SK-N-SH (cell line): ENCODE measurements around the gene MFSD2B.

Source experiments
- EP300 ChIP-seq, 2 experiments: IDR thresholded peaks; 2 replicates each; pipeline versions ENCODE4 v1.4.0 to v1.6.1; 2012; ENCODE audit warnings: borderline replicate concordance in 1 of 2, low read depth in 1 of 2, low read length in 1 of 2
- FOXM1 ChIP-seq: IDR thresholded peaks from 2 replicates; pipeline ENCODE4 v1.4.0; 2012; ENCODE audit warnings: low read depth, mild to moderate bottlenecking
- GABPA ChIP-seq: IDR thresholded peaks from 2 replicates; pipeline ENCODE4 v1.4.0; 2012; ENCODE audit warnings: low read depth, mild to moderate bottlenecking
- JUND ChIP-seq: IDR thresholded peaks from 2 replicates; pipeline ENCODE4 v1.4.0; 2012
- NFIC ChIP-seq: IDR thresholded peaks from 2 replicates; pipeline ENCODE4 v1.4.0; 2012; ENCODE audit warnings: borderline replicate concordance
- POLR2AphosphoS5 ChIP-seq: IDR thresholded peaks from 2 replicates; pipeline ENCODE4 v1.6.1; 2012; ENCODE audit warnings: low read depth, low read length
- RAD21 ChIP-seq: IDR thresholded peaks from 2 replicates; pipeline ENCODE4 v1.6.1; 2012; ENCODE audit warnings: mild to moderate bottlenecking, low read length
- TAF1 ChIP-seq: IDR thresholded peaks from 2 replicates; pipeline ENCODE4 v1.6.1; 2012; ENCODE audit warnings: low read depth, mild to moderate bottlenecking, low read length, moderate library complexity, borderline replicate concordance
- YY1 ChIP-seq: IDR thresholded peaks from 2 replicates; pipeline ENCODE4 v1.4.0; 2012; ENCODE audit warnings: low read depth, mild to moderate bottlenecking
- TF ChIP-seq, protein P1 (sequence below): IDR thresholded peaks from 2 replicates; pipeline ENCODE4 v1.4.0; 2012; ENCODE audit warnings: low read depth, borderline replicate concordance
- TF ChIP-seq, protein P2 (sequence below): fragments of 200-600 bp; sonication (generic); IDR thresholded peaks from 2 replicates; pipeline ENCODE4 v1.6.1; 2017; ENCODE audit warnings: antibody characterized with exemption, mild to moderate bottlenecking, moderate library complexity
- TF ChIP-seq, protein P3 (sequence below): IDR thresholded peaks from 2 replicates; pipeline ENCODE4 v1.4.0; 2012; ENCODE audit warnings: low read depth, borderline replicate concordance
- TF ChIP-seq, protein P4 (sequence below): fragments of 150-350 bp; IDR thresholded peaks from 2 replicates; pipeline ENCODE4 v1.6.1; 2017; ENCODE audit warnings: antibody characterized with exemption, low read length, low read depth, borderline replicate concordance

DNA sequence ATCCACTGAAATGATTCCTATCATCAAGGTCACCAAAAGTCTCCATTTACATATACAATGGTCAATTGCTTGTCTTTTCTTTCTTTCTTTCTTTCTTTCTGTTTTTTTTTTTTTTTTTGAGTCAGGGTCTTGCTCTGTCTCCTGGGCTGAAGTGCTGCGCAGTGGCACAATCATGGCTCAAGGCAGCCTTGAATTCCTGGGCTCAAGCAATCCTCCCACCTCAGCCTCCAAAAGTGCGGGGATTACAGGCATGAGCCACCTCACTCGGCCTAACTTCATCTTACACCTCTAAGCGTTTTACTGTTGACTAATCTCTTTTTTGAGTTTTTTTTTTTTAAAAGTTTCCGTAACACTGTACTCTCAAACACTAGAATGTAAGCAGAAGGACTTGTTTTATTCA is 65.4 kb downstream of the MFSD2B start:
- TF ChIP-seq, protein P1, sequence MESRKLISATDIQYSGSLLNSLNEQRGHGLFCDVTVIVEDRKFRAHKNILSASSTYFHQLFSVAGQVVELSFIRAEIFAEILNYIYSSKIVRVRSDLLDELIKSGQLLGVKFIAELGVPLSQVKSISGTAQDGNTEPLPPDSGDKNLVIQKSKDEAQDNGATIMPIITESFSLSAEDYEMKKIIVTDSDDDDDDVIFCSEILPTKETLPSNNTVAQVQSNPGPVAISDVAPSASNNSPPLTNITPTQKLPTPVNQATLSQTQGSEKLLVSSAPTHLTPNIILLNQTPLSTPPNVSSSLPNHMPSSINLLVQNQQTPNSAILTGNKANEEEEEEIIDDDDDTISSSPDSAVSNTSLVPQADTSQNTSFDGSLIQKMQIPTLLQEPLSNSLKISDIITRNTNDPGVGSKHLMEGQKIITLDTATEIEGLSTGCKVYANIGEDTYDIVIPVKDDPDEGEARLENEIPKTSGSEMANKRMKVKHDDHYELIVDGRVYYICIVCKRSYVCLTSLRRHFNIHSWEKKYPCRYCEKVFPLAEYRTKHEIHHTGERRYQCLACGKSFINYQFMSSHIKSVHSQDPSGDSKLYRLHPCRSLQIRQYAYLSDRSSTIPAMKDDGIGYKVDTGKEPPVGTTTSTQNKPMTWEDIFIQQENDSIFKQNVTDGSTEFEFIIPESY, result no peak
- TF ChIP-seq, protein P2, sequence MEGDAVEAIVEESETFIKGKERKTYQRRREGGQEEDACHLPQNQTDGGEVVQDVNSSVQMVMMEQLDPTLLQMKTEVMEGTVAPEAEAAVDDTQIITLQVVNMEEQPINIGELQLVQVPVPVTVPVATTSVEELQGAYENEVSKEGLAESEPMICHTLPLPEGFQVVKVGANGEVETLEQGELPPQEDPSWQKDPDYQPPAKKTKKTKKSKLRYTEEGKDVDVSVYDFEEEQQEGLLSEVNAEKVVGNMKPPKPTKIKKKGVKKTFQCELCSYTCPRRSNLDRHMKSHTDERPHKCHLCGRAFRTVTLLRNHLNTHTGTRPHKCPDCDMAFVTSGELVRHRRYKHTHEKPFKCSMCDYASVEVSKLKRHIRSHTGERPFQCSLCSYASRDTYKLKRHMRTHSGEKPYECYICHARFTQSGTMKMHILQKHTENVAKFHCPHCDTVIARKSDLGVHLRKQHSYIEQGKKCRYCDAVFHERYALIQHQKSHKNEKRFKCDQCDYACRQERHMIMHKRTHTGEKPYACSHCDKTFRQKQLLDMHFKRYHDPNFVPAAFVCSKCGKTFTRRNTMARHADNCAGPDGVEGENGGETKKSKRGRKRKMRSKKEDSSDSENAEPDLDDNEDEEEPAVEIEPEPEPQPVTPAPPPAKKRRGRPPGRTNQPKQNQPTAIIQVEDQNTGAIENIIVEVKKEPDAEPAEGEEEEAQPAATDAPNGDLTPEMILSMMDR, result no peak
- TF ChIP-seq, protein P3, sequence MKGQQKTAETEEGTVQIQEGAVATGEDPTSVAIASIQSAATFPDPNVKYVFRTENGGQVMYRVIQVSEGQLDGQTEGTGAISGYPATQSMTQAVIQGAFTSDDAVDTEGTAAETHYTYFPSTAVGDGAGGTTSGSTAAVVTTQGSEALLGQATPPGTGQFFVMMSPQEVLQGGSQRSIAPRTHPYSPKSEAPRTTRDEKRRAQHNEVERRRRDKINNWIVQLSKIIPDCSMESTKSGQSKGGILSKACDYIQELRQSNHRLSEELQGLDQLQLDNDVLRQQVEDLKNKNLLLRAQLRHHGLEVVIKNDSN, result no peak
- no peak for TF ChIP-seq RAD21
- no peak for TF ChIP-seq FOXM1
- no peak for TF ChIP-seq JUND
- no peak for TF ChIP-seq GABPA
- TF ChIP-seq, protein P4, sequence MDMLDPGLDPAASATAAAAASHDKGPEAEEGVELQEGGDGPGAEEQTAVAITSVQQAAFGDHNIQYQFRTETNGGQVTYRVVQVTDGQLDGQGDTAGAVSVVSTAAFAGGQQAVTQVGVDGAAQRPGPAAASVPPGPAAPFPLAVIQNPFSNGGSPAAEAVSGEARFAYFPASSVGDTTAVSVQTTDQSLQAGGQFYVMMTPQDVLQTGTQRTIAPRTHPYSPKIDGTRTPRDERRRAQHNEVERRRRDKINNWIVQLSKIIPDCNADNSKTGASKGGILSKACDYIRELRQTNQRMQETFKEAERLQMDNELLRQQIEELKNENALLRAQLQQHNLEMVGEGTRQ, result no peak
- no peak for TF ChIP-seq POLR2AphosphoS5
- TF ChIP-seq NFIC, result no peak
- TF ChIP-seq YY1, result no peak
- no peak for TF ChIP-seq TAF1
- no peak for TF ChIP-seq EP300 (IDR thresholded peaks at IDR 0.05; ENCODE audit: borderline replicate concordance in 1 of 2, low read depth in 1 of 2, low read length in 1 of 2)
